Measurements from ENCODE around the gene DHRS3. TPM values are rescaled to one million over a fixed set of nuclear protein-coding genes. Genes with fewer than 3 reads are reported as not detected.

Gene DHRS3, protein sequence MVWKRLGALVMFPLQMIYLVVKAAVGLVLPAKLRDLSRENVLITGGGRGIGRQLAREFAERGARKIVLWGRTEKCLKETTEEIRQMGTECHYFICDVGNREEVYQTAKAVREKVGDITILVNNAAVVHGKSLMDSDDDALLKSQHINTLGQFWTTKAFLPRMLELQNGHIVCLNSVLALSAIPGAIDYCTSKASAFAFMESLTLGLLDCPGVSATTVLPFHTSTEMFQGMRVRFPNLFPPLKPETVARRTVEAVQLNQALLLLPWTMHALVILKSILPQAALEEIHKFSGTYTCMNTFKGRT
- total RNA-seq, result 0.29 and 0.37 TPM in 2 replicates
- 1.3 TPM for total RNA-seq (2013)
- polyA plus RNA-seq, result 0.37 and 1.4 TPM in 2 replicates
- 0.77 and 1.1 TPM in 2 replicates for polyA minus RNA-seq

DNA sequence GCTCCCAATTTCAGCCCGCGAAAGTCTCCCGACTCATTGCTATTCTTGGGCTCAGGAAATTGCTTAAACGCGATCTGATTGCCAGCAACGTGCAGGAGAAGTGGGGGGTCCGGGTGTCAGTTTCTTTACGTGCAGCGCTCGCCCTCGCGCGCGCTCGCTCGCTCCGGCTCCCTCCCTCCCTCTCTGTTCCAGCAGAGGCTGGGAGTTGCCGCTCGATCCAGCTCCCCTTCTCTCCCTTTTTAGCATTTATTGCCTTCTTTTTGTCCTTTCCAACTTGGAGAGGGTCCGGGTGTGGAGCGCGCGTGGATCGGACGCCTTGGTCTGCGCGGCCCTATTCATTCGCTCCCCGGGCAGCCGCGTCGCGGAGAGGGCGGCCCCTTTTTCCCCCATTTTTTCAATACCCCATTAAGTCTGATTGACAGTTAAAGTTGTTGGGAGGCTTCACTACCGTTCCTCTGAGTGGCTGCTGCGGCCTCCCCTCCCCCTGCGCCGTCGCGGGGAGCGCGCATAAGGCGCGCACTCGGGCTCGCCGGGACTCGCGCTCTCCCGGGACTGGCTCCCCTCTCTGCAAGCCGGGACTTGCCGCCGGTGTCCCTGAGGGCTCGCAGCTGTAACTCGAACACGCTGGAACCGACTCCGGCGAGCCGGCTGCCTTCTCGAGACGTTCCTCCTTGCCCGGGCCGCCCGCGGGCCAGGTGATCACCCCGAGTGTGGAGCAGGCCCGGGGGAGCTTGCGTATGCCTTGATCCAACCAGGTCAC lies at the start of gene DHRS3:
Gene DHRS3, minus strand, starts transcription at position 310 of the 760 bp plus-strand sequence. CDS start 862 bp downstream, outside the sequence.
- peak within 1 kb of the TSS; percentile 86 for H3K4me3 Mint-ChIP-seq
- H3K4me1 Mint-ChIP-seq, result peaks cover 42% of the 10 kb centered on the region
- H3K36me3 ChIP-seq (replicated peaks in 1 of 2; ENCODE audit: control extremely low read depth in 1 of 2, control insufficient read depth in 1 of 2, extremely low read depth in 1 of 2, insufficient read depth in 2 of 2, low read length in 1 of 2), result no peaks in the 10 kb centered on the region
- peaks cover 62% of the 10 kb centered on the region for H3K27me3 Mint-ChIP-seq
- H2AFZ ChIP-seq (ENCODE audit: insufficient read depth, low read depth, low read length, poor library complexity, severe bottlenecking), result peak within 1 kb of the TSS; percentile 75
- DNase-seq, result peak; percentile 55
- no peak within 1 kb of the TSS for H3K27ac Mint-ChIP-seq
- peak within 1 kb of the TSS; percentile 63 for H3K9ac ChIP-seq (ENCODE audit: low read length)
- no peaks in the 10 kb centered on the region for H4K20me1 ChIP-seq (ENCODE audit: control insufficient read depth, insufficient read depth, low read length, poor library complexity, severe bottlenecking)
- peak; percentile 26 for ATAC-seq (ENCODE audit: low read depth)
- under 1% methylated on average over 67 of the region's 69 CpGs for WGBS (ENCODE audit: insufficient coverage)
- H3K9me3 ChIP-seq (ENCODE audit: control extremely low read depth in 1 of 3, control insufficient read depth in 2 of 3, insufficient read depth in 1 of 3, low read length in 2 of 3), result peaks cover 0 to 6% (median 0%) of the 10 kb centered on the region in 3 donors
- no peak for TF ChIP-seq EZH2 (IDR thresholded peaks at IDR 0.05; ENCODE audit: borderline replicate concordance, insufficient read depth, low read depth, low read length, poor library complexity, severe bottlenecking)
- TF ChIP-seq, protein P1, sequence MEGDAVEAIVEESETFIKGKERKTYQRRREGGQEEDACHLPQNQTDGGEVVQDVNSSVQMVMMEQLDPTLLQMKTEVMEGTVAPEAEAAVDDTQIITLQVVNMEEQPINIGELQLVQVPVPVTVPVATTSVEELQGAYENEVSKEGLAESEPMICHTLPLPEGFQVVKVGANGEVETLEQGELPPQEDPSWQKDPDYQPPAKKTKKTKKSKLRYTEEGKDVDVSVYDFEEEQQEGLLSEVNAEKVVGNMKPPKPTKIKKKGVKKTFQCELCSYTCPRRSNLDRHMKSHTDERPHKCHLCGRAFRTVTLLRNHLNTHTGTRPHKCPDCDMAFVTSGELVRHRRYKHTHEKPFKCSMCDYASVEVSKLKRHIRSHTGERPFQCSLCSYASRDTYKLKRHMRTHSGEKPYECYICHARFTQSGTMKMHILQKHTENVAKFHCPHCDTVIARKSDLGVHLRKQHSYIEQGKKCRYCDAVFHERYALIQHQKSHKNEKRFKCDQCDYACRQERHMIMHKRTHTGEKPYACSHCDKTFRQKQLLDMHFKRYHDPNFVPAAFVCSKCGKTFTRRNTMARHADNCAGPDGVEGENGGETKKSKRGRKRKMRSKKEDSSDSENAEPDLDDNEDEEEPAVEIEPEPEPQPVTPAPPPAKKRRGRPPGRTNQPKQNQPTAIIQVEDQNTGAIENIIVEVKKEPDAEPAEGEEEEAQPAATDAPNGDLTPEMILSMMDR (IDR thresholded peaks at IDR 0.05), result no peak
- intact Hi-C loops (cut with micrococcal nuclease), result no loop called here
- no peaks in the 10 kb centered on the region for H3K79me2 ChIP-seq (ENCODE audit: control insufficient read depth, insufficient read depth, low read length)
- peak within 1 kb of the TSS; percentile 38 to 71 (median 57) for H3K4me3 ChIP-seq (ENCODE audit: control extremely low read depth in 1 of 5, extremely low read depth in 1 of 5, insufficient read depth in 1 of 5, low read depth in 2 of 5, low read length in 4 of 5)
- ChIA-PET POLR2A (no interaction called here), CTCF (interaction anchor here (0.8 to 4.2 kb wide), 7 partner anchors 27 to 343 kb away, joined by 3 to 50 read pairs (median 4); no protein-coding TSS in a partner anchor)
- H3K27me3 ChIP-seq (replicated peaks in 1 of 4; ENCODE audit: control extremely low read depth in 1 of 4, control insufficient read depth in 3 of 4, insufficient read depth in 4 of 4, low read length in 3 of 4), result peaks cover 0 to 57% (median 11%) of the 10 kb centered on the region in 4 experiments
- peaks cover 29 to 46% of the 10 kb centered on the region in 2 donors for H3K4me1 ChIP-seq (ENCODE audit: control insufficient read depth in 2 of 2, insufficient read depth in 2 of 2, low read length in 2 of 2)
- no peaks in the 10 kb centered on the region for H3K9me3 Mint-ChIP-seq (ENCODE audit: insufficient read depth)
- peak within 1 kb of the TSS; percentile 92 for H3K4me2 ChIP-seq (replicated peaks; ENCODE audit: low read depth, low read length, poor library complexity, severe bottlenecking)
- no peak within 1 kb of the TSS for H3K27ac ChIP-seq (ENCODE audit: low read length in 2 of 2)

Data from B cell (primary cell).